Motor neuron (in vitro differentiated cells): ENCODE measurements around the gene HYAL2. TPM values are rescaled to one million over a fixed set of nuclear protein-coding genes. Genes with fewer than 3 reads are reported as not detected.
"Not testable (repeated sequence)": the region's sequence is repeated elsewhere in the genome, so short reads cannot be mapped to it uniquely, and the experiment has no call there.

Source experiments
- ATAC-seq, 8 experiments: fragments of 200-7000 bp; cut with Tn5 transposase; replicated peaks in 6 of 8; 2 replicates each; pipeline ENCODE4 v1.8.0; 2021; ENCODE audit warnings: mild to moderate bottlenecking in 8 of 8, moderate library complexity in 8 of 8
- H3K27ac ChIP-seq, 2 donors: fragments of 250-450 bp; sonication (Bioruptor Pico); 2 replicates each; pipeline ENCODE4 v1.9.0; 2021; ENCODE audit warnings: antibody characterized with exemption in 2 of 2, mild to moderate bottlenecking in 2 of 2, moderate library complexity in 1 of 2
- H3K4me1 ChIP-seq, 2 donors: fragments of 250-450 bp; sonication (Bioruptor Pico); replicated peaks in 1 of 2; 2 replicates each; pipeline ENCODE4 v1.6.1; 2021; ENCODE audit warnings: antibody characterized with exemption in 2 of 2, mild to moderate bottlenecking in 2 of 2, moderate library complexity in 1 of 2
- H3K4me3 ChIP-seq, 5 donors: fragments of 250-450 bp; sonication (Bioruptor Pico); 2 replicates each; pipeline ENCODE4 v1.9.0; 2021; ENCODE audit warnings: antibody characterized with exemption in 5 of 5, mild to moderate bottlenecking in 5 of 5, moderate library complexity in 4 of 5
- WGBS, 10 experiments: fragments of 450-650 bp; shearing (Covaris generic); methylation state at CpG; one replicate each; pipeline ENCODE4 v1.0.0; 2022; 5-methylcytosine and 5-hydroxymethylcytosine counted together
- in situ Hi-C, 9 experiments: fragments of 400-800 bp; cut with MboI; loops; one replicate each; pipeline ENCODE4 v1.15.0; 2021; ENCODE audit warnings: low sequenced_read_pairs in 9 of 9, low pct_unique_long_range_greater_than_20kb in 2 of 9; ENCODE audit not compliant: unreplicated experiment in 9 of 9
- total RNA-seq, 8 experiments: library from RNA; unstranded; fragments of 300-600 nt; gene quantifications; 2 replicates each; pipeline versions ENCODE4 v1.2.3 to v1.2.4, GENCODE V29; 2022

HYAL2 gene
- total RNA-seq, 8 experiments from 2014 or later: 18.9 to 44.3 (median 27.0) TPM

DNA sequence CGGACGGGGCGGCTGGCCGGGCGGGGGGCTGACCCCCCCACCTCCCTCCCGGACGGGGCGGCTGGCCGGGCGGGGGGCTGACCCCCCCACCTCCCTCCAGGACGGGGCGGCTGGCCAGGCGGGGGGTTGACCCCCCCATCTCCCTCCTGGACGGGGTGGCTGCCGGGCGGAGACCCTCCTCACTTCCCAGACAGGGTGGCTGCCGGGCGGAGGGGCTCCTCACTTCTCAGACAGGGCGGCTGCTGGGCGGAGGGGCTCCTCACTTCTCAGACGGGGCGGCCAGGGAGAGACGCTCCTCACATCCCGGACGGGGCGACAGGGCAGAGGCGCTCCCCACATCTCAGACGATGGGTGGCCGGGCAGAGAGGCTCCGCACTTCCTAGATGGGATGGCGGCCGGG lies 10.5 kb downstream of the HYAL2 start:
- H3K4me1 ChIP-seq, in situ Hi-C loops, H3K4me3 ChIP-seq, ATAC-seq, H3K27ac ChIP-seq: not testable (repeated sequence)
- WGBS, 10 experiments: no CpG with 5 or more reads among the region's 32 CpGs

GRCh38 chr3:50304601-50305000 lies 17.9 kb downstream of the HYAL2 start:
- peaks cover 8 to 17% of the 10 kb centered on the region in 2 donors for H3K4me1 ChIP-seq
- peak in 1 of 8 experiments; percentile 32 for ATAC-seq
- in situ Hi-C loops: no loop called here
- no peak overlapping the region for H3K27ac ChIP-seq
- H3K4me3 ChIP-seq: no peak overlapping the region

- ATAC-seq: peak in 3 of 8 experiments; percentile 6 to 43 (median 13)
- H3K4me1 ChIP-seq: peaks cover 12 to 18% of the 10 kb centered on the region in 2 donors
- WGBS, 10 experiments: 56 to 80% (median 76%) methylated on average over 1 to 7 of the region's 14 CpGs; no CpG with 5 or more reads in 6 of the 10 experiments
- peak within 1 kb of the TSS in 1 of 2 donors; percentile 21 for H3K27ac ChIP-seq
- H3K4me3 ChIP-seq: no peak within 1 kb of the TSS
- in situ Hi-C loops: no loop called here
Observed at GRCh38 chr3:50303013-50303815, 19.3 kb downstream of the HYAL2 start, which contains the start of gene HYAL1. Gene HYAL1 (minus strand): TSS chr3:50303574. CDS start chr3:50302956, 618 bp downstream.

GRCh38 chr3:50302095-50303012 lies 20.2 kb downstream of the HYAL2 start:
- no peak overlapping the region for H3K4me3 ChIP-seq
- WGBS, 10 experiments: 52 to 100% (median 90%) methylated on average over 2 to 15 of the region's 32 CpGs; no CpG with 5 or more reads in 1 of the 10 experiments
- H3K4me1 ChIP-seq: peaks cover 14 to 22% of the 10 kb centered on the region in 2 donors
- no peak overlapping the region for H3K27ac ChIP-seq
- ATAC-seq: no peak
- in situ Hi-C loops: no loop called here

DNA sequence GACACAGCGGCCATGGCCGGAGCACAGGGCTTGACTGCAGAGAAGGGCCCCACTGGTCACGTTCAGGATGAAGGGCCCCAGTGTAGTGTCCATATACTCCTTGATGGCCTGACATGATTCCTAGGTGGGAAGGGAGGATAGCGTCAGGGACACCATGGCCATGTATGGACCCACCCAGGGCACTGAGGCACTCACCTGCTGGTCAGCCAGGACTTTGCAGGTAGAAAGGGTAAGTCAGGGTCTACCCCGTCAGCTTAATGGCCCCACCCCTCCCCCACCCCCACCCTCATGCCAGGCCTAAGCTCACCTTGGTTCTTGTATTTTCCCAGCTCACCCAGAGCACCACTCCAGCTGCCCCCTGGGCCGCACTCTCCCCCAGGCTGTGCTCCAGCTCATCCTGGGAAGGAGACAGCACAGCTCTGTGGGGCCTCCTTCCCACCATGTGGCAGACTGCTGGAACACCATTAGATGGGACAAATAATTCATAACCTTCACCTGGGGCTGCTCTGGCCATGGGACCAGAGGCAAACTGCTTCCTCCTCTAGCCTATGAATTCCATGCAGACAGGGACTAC lies 21.8 kb downstream of the HYAL2 start:
- in situ Hi-C loops: no loop called here
- 100% methylated on average over 1 to 2 of the region's 6 CpGs; no CpG with 5 or more reads in 7 of the 10 experiments for WGBS, 10 experiments
- Histone ChIP-seq H3K4me1 (peaks cover 14 to 22% of the 10 kb centered on the region in 2 donors), H3K4me3 (peak overlapping the region in 1 of 5 donors; percentile 70), H3K27ac (no peak overlapping the region)
- ATAC-seq: no peak

- H3K27ac ChIP-seq: peak overlapping the region; percentile 20 to 32
- WGBS, 10 experiments: 21 to 63% (median 39%) methylated on average over 2 to 8 of the region's 12 CpGs; no CpG with 5 or more reads in 2 of the 10 experiments
- in situ Hi-C loops: no loop called here
- peaks cover 14 to 22% of the 10 kb centered on the region in 2 donors for H3K4me1 ChIP-seq
- peak overlapping the region; percentile 33 to 73 (median 70) for H3K4me3 ChIP-seq
- ATAC-seq: peak in 1 of 8 experiments; percentile 0
Observed at GRCh38 chr3:50299929-50300680, 22.4 kb downstream of the HYAL2 start.

- Histone ChIP-seq H3K4me1 (peaks cover 14 to 22% of the 10 kb centered on the region in 2 donors), H3K4me3 (peak overlapping the region; percentile 33 to 73 (median 70)), H3K27ac (peak overlapping the region; percentile 20 to 32)
- ATAC-seq: no peak
- WGBS, 10 experiments: 0 to 20% (median 0%) methylated on average over 1 to 2 of the region's 12 CpGs; no CpG with 5 or more reads in 4 of the 10 experiments
- in situ Hi-C loops: no loop called here
Observed at GRCh38 chr3:50299638-50299928, 23.0 kb downstream of the HYAL2 start.

DNA sequence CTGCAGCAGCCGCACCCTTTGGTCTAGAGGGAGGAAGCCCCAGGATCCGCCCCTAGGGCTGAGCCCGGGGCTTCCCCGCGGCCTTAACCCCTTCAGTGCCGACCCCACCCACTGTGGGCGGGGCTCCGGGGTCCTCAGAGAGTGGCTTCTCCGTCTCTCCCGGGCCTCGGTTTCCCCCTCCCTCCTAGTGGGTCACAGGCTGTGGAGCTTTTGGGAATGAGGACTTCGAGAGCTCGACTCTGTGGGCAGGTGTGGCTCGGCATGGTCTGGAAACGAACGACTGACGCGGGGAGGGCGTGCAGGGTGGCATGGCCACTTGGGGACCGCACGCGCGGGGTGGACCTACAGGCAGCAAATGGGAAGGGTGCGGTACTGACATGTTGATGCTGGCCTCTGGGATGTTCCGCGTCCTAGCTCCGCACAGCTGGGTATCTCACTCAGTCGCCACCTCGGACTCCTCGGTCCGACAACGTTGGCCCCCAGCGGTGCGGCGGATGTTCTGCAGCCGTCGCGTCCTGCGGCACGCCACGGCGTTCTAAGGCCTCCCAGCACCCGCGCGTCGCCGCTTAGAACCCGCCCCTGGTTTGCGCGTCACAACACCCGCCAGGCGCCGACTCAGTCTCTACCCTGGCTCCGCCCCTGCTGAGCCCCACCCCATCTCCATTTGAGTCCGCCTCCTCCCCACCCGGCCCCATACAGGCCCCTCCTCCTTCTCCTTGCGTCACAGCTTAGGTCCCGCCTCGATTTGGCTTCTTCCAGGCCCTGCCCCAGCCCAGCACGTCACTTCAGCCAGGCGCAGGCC lies 23.5 kb downstream of the HYAL2 start, which contains the start of the genes HYAL3 and NAA80:
TSS of gene HYAL3 (minus strand) at position 570 of the 802 bp plus-strand sequence. CDS start 3,803 bp downstream, outside the sequence.
TSS of gene NAA80 (minus strand) at position 570 of the 802 bp plus-strand sequence. CDS start 1,942 bp downstream, outside the sequence.
- in situ Hi-C loops: no loop called here
- peak within 1 kb of the TSS; percentile 79 to 80 for H3K27ac ChIP-seq
- peaks cover 14 to 22% of the 10 kb centered on the region in 2 donors for H3K4me1 ChIP-seq
- H3K4me3 ChIP-seq: peak within 1 kb of the TSS; percentile 65 to 73 (median 70)
- peak; percentile 74 to 90 (median 86) for ATAC-seq
- no CpG with 5 or more reads among the region's 61 CpGs for WGBS, 10 experiments

- WGBS, 10 experiments: 67 to 100% (median 81%) methylated on average over 1 to 2 of the region's 9 CpGs; no CpG with 5 or more reads in 6 of the 10 experiments
- in situ Hi-C loops: no loop called here
- H3K4me3 ChIP-seq: peak overlapping the region; percentile 65 to 73 (median 70)
- peaks cover 14 to 15% of the 10 kb centered on the region in 2 donors for H3K4me1 ChIP-seq
- peak overlapping the region; percentile 79 to 80 for H3K27ac ChIP-seq
- ATAC-seq: no peak
Observed at GRCh38 chr3:50297896-50298725, 24.4 kb downstream of the HYAL2 start.

DNA sequence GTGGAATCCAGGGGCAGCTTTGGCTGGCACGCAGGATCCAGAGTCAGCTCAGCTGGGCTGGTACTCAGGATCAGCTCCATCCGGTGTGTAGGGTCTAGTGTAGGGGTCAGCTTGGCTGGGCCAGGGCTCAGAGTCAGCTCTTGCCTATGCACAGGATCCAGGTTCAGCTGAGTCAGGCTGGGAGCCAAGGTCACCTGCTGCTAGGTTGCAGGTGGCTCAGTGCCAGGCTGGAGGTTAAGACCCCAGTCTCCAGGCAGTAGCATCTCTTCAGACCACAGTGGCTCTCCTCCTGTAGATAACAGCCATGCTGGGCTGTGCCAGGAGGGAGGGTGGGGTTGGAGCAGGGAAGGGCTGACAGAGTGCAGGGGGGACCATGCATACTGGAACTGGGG lies 25.2 kb downstream of the HYAL2 start:
- Histone ChIP-seq H3K27ac (no peak overlapping the region), H3K4me1 (peaks cover 18% of the 10 kb centered on the region in 2 donors), H3K4me3 (no peak overlapping the region)
- 80 to 100% methylated on average over 1 to 2 of the region's 2 CpGs; no CpG with 5 or more reads in 8 of the 10 experiments for WGBS, 10 experiments
- ATAC-seq: no peak
- in situ Hi-C loops: no loop called here
